ENCODE data around the gene CRIP2.

The CRIP2 gene

DNA sequence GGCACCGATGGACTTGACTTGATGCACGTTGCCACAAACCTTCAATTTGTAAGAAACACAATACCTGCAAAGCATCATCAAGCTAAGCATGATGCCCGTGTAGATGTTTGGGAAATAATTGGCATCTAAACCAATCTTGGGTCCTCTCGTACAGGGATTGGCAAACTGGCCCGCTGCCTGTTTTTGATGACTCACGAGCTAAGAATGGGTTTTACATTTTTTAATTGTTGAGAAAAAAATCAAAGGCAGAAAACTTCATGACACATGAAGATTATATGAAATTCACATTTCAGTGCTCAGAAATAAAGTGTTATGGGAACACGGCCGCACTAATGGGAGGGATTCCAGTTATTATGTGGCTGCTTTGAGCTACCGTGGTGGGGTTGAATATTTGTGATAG is 44.1 kb upstream of the CRIP2 start:
- TF ChIP-seq, protein P1, sequence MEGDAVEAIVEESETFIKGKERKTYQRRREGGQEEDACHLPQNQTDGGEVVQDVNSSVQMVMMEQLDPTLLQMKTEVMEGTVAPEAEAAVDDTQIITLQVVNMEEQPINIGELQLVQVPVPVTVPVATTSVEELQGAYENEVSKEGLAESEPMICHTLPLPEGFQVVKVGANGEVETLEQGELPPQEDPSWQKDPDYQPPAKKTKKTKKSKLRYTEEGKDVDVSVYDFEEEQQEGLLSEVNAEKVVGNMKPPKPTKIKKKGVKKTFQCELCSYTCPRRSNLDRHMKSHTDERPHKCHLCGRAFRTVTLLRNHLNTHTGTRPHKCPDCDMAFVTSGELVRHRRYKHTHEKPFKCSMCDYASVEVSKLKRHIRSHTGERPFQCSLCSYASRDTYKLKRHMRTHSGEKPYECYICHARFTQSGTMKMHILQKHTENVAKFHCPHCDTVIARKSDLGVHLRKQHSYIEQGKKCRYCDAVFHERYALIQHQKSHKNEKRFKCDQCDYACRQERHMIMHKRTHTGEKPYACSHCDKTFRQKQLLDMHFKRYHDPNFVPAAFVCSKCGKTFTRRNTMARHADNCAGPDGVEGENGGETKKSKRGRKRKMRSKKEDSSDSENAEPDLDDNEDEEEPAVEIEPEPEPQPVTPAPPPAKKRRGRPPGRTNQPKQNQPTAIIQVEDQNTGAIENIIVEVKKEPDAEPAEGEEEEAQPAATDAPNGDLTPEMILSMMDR (IDR thresholded peaks at IDR 0.05; ENCODE audit: extremely low read depth, missing control alignments) = no peak
- no peak for DNase-seq (ENCODE audit: low spot score)

DNA sequence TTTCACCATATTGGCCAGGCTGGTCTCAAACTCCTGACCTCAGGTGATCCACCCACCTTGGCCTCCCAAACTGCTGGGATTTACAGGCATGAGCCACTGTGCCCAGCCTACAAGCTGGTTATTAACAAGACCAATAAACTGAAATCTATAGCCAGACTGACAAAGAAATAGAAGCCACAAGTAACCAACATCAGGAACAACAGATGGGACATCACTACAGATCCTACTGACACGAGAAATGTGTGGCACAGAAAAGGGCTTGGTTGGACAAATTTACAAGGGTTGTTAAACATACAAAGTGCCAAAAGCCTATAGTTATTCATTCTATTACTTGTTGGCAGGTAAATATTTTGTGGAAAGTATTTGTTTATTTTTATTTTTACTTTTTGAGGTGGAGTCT is 43.4 kb upstream of the CRIP2 start:
- TF ChIP-seq, protein P1 (IDR thresholded peaks at IDR 0.05; ENCODE audit: extremely low read depth, missing control alignments) = no peak
- DNase-seq (ENCODE audit: low spot score) = no peak

DNA sequence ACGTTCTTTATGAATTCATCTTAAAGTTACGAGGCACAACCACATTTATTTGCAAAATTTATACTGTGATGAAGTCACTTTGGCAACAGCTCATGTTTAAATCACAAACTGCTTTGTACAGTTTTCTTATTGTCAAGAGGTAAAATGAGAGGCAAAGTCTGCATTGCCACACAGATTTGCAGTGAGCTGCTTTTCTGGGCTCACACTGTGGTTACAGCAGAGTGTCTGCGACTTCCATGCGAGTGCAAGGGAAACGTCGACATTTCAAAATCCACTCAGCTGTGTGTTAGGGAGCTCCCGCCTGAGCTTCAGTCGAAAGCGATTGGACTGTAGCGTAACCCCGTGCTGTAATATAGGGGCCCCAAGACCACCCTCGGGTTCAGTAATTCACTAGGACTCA is 42.0 kb upstream of the CRIP2 start:
- TF ChIP-seq, protein P1 (IDR thresholded peaks at IDR 0.05; ENCODE audit: extremely low read depth, missing control alignments) = no peak
- no peak for DNase-seq (ENCODE audit: low spot score)

DNA sequence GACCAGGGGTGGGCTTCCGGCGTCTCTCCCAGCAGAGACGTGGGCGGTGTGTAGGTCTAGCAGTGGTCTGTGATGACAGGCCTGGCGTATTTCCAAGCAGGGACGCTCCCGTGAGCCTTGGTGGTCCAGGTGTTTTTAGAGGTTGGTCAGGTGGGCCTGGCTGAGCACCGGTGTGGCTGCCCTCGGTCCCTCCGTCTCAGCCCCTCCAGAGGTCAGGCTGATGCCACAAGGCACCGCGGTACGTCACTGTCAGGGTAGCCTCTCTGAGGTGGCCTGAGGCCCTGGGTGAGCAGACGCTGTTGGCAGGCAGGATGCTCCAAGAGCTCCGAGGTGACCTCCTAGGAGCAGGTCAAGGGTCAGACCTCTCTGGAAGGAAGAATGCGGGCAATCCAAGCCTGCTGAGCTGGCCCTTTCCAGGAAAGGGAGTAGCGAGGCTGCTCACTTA is 41.4 kb upstream of the CRIP2 start:
- no peak for DNase-seq (ENCODE audit: low spot score)
- TF ChIP-seq, protein P1 (IDR thresholded peaks at IDR 0.05; ENCODE audit: extremely low read depth, missing control alignments) = no peak

DNA sequence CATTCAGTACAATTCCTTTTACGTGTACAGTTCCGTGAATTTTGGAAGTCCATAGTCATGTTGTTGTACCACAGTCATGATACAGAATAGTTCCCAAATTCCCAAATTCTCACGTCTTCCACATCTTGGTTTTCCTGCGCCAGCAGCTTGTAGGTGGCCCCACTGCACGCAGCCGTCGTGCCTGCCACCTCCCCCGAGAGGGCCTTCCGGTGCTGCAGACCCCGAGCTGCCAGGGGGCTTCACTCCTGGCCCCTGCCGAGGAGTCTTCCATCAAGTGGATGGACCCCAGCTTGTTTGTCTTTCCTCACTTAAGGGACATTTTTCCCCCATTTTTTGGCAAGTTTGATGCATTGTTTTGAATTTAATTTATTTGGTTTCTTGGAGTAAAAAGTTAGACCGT is 38.2 kb upstream of the CRIP2 start:
- DNase-seq (ENCODE audit: low spot score) = no peak
- TF ChIP-seq, protein P1 (IDR thresholded peaks at IDR 0.05; ENCODE audit: extremely low read depth, missing control alignments) = no peak

DNA sequence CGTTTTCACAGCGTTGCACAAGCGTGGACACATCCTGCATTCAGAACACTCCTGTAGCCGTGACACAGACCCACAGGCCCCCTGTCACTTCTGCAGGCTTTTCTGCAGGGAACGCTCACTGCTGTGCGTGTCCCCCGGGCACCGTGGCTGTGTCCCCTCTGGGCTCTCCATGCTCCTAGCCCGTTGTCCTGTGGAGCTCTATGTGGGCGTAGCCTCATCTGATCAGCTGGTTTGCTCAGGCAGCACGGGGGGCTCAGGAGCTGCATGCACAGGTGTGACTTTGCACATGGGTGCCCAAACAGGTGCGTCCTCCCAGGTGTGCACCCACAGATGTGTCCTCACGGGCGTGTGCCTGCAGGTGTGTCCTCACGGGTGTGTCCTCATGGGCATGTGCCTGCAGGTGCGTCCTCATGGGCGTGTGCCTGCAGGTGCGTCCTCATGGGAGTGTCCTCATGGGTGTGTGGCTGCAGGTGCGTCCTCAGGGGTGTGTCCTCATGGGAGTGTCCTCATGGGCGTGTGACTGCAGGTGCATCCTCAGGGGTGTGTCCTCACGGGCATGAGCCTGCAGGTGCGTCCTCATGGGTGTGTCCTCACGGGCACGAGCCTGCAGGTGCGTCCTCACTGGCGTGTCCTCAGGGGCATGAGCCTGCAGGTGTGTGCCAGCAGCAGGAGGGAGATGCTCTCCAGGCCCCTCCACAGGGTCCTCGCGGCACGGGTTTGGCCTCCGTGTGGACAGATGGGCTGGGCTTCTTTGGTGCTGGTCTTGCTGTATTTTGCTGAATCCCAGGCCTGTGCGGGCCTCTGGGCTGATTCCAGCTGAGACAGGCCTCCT is 37.5 kb upstream of the CRIP2 start:
- TF ChIP-seq, protein P1 (IDR thresholded peaks at IDR 0.05; ENCODE audit: extremely low read depth, missing control alignments) = no peak

DNA sequence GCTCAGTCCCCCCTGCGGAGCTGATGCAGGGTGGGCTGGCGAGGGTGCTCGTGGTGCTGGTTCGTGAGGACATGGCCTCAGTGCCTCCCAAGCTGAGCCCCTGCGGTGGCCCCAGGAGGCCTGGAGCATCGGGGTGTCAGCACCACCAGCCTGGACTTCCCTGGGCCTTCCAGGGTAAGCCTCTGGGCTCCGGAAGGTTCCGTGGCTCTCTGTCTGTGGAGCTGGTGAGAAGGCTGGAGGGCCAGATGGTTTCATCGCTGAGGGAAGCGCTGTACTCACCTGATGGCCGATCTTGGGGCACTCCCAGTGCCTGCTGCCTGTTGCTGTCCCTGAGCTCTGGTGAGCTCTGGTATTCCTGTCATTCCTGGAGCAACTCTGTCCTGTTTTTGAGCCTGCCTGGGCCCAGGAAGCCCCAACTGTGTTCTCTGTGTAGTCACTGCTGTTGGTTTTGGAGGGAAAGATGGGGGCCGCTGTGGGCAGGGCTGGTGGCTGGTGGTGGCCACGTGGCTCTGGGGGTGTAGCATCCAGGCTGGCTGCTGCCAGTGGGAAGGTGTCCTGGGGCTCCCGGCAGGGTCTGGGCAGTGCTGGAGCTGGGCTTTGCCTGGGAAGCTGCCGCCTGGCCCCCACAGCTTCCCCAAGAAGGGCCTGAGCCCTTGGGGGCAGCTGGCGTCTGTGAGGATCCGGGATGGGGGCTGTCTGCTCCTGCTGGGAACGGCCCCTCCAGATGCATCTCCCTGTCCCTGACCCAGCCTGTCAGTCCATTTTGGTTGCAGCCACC is 36.7 kb upstream of the CRIP2 start:
- TF ChIP-seq, protein P1 (IDR thresholded peaks at IDR 0.05; ENCODE audit: extremely low read depth, missing control alignments) = no peak
- DNase-seq (ENCODE audit: low spot score) = no peak

More for the DNA sequence above, 37.5 kb upstream of the CRIP2 start:
- no peak for DNase-seq (ENCODE audit: low spot score)

All from GM20000 (cell line).